PC-3 (cell line): ENCODE data around the gene FOXN4.

Source experiments
- EZH2 ChIP-seq: fragments of 300-600 bp; sonication (generic); IDR thresholded peaks from one replicate; pipeline ENCODE4 v1.6.1; 2017; ENCODE audit warnings: antibody characterized with exemption, mild to moderate bottlenecking, low read length; ENCODE audit not compliant: unreplicated experiment
- TF ChIP-seq, protein P1 (sequence below): fragments of 300-600 bp; sonication (generic); conservative IDR thresholded peaks from 2 replicates; pipeline ENCODE4 v1.5.1; 2017; ENCODE audit warnings: antibody characterized with exemption, low read depth, mild to moderate bottlenecking, low read length

GRCh38 chr12:109345428-109345827, 36.3 kb upstream of the FOXN4 start:
- TF ChIP-seq, protein P1, sequence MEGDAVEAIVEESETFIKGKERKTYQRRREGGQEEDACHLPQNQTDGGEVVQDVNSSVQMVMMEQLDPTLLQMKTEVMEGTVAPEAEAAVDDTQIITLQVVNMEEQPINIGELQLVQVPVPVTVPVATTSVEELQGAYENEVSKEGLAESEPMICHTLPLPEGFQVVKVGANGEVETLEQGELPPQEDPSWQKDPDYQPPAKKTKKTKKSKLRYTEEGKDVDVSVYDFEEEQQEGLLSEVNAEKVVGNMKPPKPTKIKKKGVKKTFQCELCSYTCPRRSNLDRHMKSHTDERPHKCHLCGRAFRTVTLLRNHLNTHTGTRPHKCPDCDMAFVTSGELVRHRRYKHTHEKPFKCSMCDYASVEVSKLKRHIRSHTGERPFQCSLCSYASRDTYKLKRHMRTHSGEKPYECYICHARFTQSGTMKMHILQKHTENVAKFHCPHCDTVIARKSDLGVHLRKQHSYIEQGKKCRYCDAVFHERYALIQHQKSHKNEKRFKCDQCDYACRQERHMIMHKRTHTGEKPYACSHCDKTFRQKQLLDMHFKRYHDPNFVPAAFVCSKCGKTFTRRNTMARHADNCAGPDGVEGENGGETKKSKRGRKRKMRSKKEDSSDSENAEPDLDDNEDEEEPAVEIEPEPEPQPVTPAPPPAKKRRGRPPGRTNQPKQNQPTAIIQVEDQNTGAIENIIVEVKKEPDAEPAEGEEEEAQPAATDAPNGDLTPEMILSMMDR: no peak
- no peak for TF ChIP-seq EZH2
